IMR-90 (cell line): ENCODE measurements around the gene HLA-B.

Source experiments
- BHLHE40 ChIP-seq: fragments of 150-350 bp; IDR thresholded peaks from 2 replicates; pipeline ENCODE4 v1.6.1; 2016; ENCODE audit warnings: mild to moderate bottlenecking, low read depth, low read length
- CEBPB ChIP-seq: IDR thresholded peaks from 2 replicates; pipeline ENCODE4 v1.6.1; 2012; ENCODE audit warnings: low read depth, low read length, improper control_type of control experiment
- CTCF ChIP-seq: conservative IDR thresholded peaks from 2 replicates; pipeline ENCODE4 v1.5.1; 2012; ENCODE audit warnings: mild to moderate bottlenecking, low read depth, low read length, improper control_type of control experiment
- MAFK ChIP-seq: IDR thresholded peaks from 2 replicates; pipeline ENCODE4 v1.6.1; 2012; ENCODE audit warnings: low read depth, low read length, improper control_type of control experiment
- MAZ ChIP-seq: IDR thresholded peaks from 2 replicates; pipeline ENCODE4 v1.6.1; 2012; ENCODE audit warnings: low read depth, mild to moderate bottlenecking, low read length, improper control_type of control experiment, moderate library complexity, borderline replicate concordance
- MXI1 ChIP-seq: IDR thresholded peaks from 2 replicates; pipeline ENCODE4 v1.6.1; 2012; ENCODE audit warnings: low read depth, mild to moderate bottlenecking, low read length, moderate library complexity, borderline replicate concordance
- NFE2L2 ChIP-seq: fragments of 150-350 bp; IDR thresholded peaks from 2 replicates; pipeline ENCODE4 v1.6.1; 2016; ENCODE audit warnings: low read depth, mild to moderate bottlenecking, low read length
- POLR2A ChIP-seq: IDR thresholded peaks from 2 replicates; pipeline ENCODE4 v1.6.1; 2012; ENCODE audit warnings: mild to moderate bottlenecking, low read depth, low read length
- RAD21 ChIP-seq: IDR thresholded peaks from 2 replicates; pipeline ENCODE4 v1.6.1; 2012; ENCODE audit warnings: low read length, improper control_type of control experiment
- RCOR1 ChIP-seq: IDR thresholded peaks from 2 replicates; pipeline ENCODE4 v1.6.1; 2012; ENCODE audit warnings: mild to moderate bottlenecking, low read length, improper control_type of control experiment; ENCODE audit not compliant: insufficient replicate concordance
- USF2 ChIP-seq: fragments of 150-350 bp; IDR thresholded peaks from 2 replicates; pipeline ENCODE4 v1.6.1; 2017; ENCODE audit warnings: mild to moderate bottlenecking, antibody characterized with exemption, low read length, low read depth

DNA sequence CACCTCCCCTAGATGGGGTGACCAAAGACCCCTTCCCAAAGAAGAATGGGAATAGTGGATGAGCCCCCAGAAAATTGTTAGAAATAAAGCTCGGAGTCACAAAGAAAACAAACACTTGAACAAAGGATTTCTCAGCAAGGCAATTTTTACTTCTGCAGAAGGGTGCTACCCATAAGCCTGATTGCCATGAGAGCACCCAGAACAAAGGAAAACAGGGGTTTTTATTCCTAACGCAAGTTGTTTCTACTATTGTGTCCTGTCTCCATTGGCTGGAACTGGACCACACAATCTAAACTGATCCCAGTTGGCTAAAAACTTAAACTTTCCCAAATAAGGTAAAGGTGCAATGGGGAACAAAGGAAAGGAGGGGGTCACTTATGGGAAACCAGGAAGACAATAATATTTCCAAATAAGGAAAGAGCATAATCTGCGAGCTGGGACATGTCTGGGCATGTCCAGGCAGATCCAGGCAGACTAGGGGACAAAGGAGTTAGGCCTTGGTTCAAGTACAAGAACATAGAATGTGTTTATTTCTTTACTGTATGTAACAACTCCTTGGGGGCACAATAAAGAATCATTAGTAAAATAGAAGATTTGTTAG, 20.0 kb downstream of the HLA-B start:
- TF ChIP-seq CTCF, result no peak
- TF ChIP-seq RAD21, result no peak
- no peak for TF ChIP-seq RCOR1
- TF ChIP-seq POLR2A, result no peak
- no peak for TF ChIP-seq BHLHE40
- no peak for TF ChIP-seq USF2
- TF ChIP-seq MAFK, result no peak
- no peak for TF ChIP-seq NFE2L2
- TF ChIP-seq MAZ, result no peak
- TF ChIP-seq MXI1, result no peak
- no peak for TF ChIP-seq CEBPB
